ENCODE measurements around the gene STX8. TPM values are rescaled to one million over a fixed set of nuclear protein-coding genes. Genes with fewer than 3 reads are reported as not detected.

The STX8 gene
- total RNA-seq, 2 donors from 2014 or later, result 46.6 to 72.4 TPM

- Histone ChIP-seq H3K36me3 (no peaks in the 10 kb centered on the region), H3K27ac (no peak overlapping the region), H3K27me3 (replicated peaks; ENCODE audit: insufficient read depth) (no peaks in the 10 kb centered on the region), H3K4me1 (replicated peaks) (no peaks in the 10 kb centered on the region), H3K9me3 (no peaks in the 10 kb centered on the region), H3K4me3 (no peak overlapping the region)
- 88% methylated on average over 9 of the region's 9 CpGs for WGBS
- TF ChIP-seq POLR2A (IDR thresholded peaks at IDR 0.05) (no peak), CTCF (IDR thresholded peaks at IDR 0.05) (no peak), POLR2AphosphoS5 (IDR thresholded peaks at IDR 0.05) (no peak)
- no peak for DNase-seq (ENCODE audit: low spot score)
- intact Hi-C loops (cut with DNase I), result no loop called here
Measured at GRCh38 chr17:9229826-9230201, 345.8 kb downstream of the STX8 start.

GRCh38 chr17:9229160-9229825 lies 346.3 kb downstream of the STX8 start:
- H3K4me1 ChIP-seq (replicated peaks), result no peaks in the 10 kb centered on the region
- no peak overlapping the region for H3K4me3 ChIP-seq
- intact Hi-C loops (cut with DNase I), result no loop called here
- 89% methylated on average over 20 of the region's 20 CpGs for WGBS
- DNase-seq (ENCODE audit: low spot score), result no peak
- no peaks in the 10 kb centered on the region for H3K36me3 ChIP-seq
- no peak for TF ChIP-seq CTCF (IDR thresholded peaks at IDR 0.05)
- H3K9me3 ChIP-seq, result no peaks in the 10 kb centered on the region
- H3K27me3 ChIP-seq (replicated peaks; ENCODE audit: insufficient read depth), result no peaks in the 10 kb centered on the region
- no peak overlapping the region for H3K27ac ChIP-seq

GRCh38 chr17:9228408-9229159 lies 347.0 kb downstream of the STX8 start:
- 55% methylated on average over 16 of the region's 16 CpGs for WGBS
- TF ChIP-seq POLR2AphosphoS5 (IDR thresholded peaks at IDR 0.05), result peak; percentile 45
- no peak for TF ChIP-seq CTCF (IDR thresholded peaks at IDR 0.05)
- no peak for DNase-seq (ENCODE audit: low spot score)
- no peak overlapping the region for H3K4me3 ChIP-seq
- no peak overlapping the region for H3K27ac ChIP-seq
- intact Hi-C loops (cut with DNase I), result no loop called here
- H3K4me1 ChIP-seq (replicated peaks), result no peaks in the 10 kb centered on the region
- H3K36me3 ChIP-seq, result no peaks in the 10 kb centered on the region
- H3K9me3 ChIP-seq, result no peaks in the 10 kb centered on the region
- H3K27me3 ChIP-seq (replicated peaks; ENCODE audit: insufficient read depth), result no peaks in the 10 kb centered on the region

GRCh38 chr17:9227819-9228407 lies 347.7 kb downstream of the STX8 start:
- intact Hi-C loops (cut with DNase I), result no loop called here
- Histone ChIP-seq H3K27ac (no peak overlapping the region), H3K9me3 (no peaks in the 10 kb centered on the region), H3K36me3 (no peaks in the 10 kb centered on the region), H3K4me3 (no peak overlapping the region), H3K4me1 (replicated peaks) (no peaks in the 10 kb centered on the region), H3K27me3 (replicated peaks; ENCODE audit: insufficient read depth) (no peaks in the 10 kb centered on the region)
- 79% methylated on average over 13 of the region's 13 CpGs for WGBS
- TF ChIP-seq POLR2AphosphoS5 (IDR thresholded peaks at IDR 0.05) (no peak), CTCF (IDR thresholded peaks at IDR 0.05) (no peak)
- no peak for DNase-seq (ENCODE audit: low spot score)

GRCh38 chr17:9226794-9227135 lies 348.9 kb downstream of the STX8 start:
- H3K9me3 ChIP-seq, result no peaks in the 10 kb centered on the region
- TF ChIP-seq CTCF (IDR thresholded peaks at IDR 0.05) (no peak), POLR2AphosphoS5 (IDR thresholded peaks at IDR 0.05) (no peak), POLR2A (IDR thresholded peaks at IDR 0.05) (no peak)
- H3K27ac ChIP-seq, result no peak overlapping the region
- H3K36me3 ChIP-seq, result no peaks in the 10 kb centered on the region
- intact Hi-C loops (cut with DNase I), result no loop called here
- DNase-seq (ENCODE audit: low spot score), result no peak
- 56% methylated on average over 14 of the region's 14 CpGs for WGBS
- H3K27me3 ChIP-seq (replicated peaks; ENCODE audit: insufficient read depth), result no peaks in the 10 kb centered on the region
- H3K4me3 ChIP-seq, result no peak overlapping the region
- no peaks in the 10 kb centered on the region for H3K4me1 ChIP-seq (replicated peaks)

Measured in prostate gland (tissue), 2 donors.